Measurements from ENCODE around the gene C19orf47. TPM values are rescaled to one million over a fixed set of nuclear protein-coding genes. Genes with fewer than 3 reads are reported as not detected.

Gene C19orf47
- total RNA-seq, 1 donor from 2014 or later = 10.4 TPM

DNA sequence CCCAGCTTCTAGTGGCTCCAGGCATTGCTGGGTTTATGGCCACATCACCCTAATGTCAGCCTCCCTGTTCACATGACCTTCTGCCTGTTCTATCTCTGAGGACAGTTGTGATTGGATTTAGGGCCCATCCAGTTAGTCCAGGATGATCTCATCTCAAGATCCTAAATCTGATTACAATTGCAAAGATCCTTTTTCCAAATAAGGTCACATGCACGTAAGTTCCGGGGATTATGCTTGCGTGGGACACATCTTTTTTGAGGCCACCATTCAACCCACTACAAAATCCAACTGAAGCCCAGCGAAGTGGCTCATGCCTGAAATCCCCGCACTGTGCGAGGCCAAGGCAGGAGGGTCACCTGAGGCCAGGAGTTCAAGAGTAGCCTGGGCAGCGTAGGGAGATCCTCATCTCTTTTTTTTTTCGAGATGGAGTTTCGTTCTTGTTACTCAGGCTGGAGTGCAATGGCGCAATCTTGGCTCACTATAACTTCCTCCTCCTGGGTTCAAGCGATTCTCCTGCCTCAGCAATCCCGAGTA is 12.6 kb upstream of the C19orf47 start:
- no peak overlapping the region for H3K4me3 ChIP-seq (ENCODE audit: low read depth, low read length)
- no peak for DNase-seq (ENCODE audit: low read depth)
- TF ChIP-seq, protein P1, sequence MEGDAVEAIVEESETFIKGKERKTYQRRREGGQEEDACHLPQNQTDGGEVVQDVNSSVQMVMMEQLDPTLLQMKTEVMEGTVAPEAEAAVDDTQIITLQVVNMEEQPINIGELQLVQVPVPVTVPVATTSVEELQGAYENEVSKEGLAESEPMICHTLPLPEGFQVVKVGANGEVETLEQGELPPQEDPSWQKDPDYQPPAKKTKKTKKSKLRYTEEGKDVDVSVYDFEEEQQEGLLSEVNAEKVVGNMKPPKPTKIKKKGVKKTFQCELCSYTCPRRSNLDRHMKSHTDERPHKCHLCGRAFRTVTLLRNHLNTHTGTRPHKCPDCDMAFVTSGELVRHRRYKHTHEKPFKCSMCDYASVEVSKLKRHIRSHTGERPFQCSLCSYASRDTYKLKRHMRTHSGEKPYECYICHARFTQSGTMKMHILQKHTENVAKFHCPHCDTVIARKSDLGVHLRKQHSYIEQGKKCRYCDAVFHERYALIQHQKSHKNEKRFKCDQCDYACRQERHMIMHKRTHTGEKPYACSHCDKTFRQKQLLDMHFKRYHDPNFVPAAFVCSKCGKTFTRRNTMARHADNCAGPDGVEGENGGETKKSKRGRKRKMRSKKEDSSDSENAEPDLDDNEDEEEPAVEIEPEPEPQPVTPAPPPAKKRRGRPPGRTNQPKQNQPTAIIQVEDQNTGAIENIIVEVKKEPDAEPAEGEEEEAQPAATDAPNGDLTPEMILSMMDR (IDR thresholded peaks at IDR 0.05; ENCODE audit: insufficient read depth, low read length, poor library complexity, severe bottlenecking) = no peak
- H3K36me3 ChIP-seq (ENCODE audit: control insufficient read depth, insufficient read depth, low read length) = peaks cover 1% of the 10 kb centered on the region
- H3K27me3 ChIP-seq (ENCODE audit: control insufficient read depth, insufficient read depth, low read length) = no peaks in the 10 kb centered on the region

DNA sequence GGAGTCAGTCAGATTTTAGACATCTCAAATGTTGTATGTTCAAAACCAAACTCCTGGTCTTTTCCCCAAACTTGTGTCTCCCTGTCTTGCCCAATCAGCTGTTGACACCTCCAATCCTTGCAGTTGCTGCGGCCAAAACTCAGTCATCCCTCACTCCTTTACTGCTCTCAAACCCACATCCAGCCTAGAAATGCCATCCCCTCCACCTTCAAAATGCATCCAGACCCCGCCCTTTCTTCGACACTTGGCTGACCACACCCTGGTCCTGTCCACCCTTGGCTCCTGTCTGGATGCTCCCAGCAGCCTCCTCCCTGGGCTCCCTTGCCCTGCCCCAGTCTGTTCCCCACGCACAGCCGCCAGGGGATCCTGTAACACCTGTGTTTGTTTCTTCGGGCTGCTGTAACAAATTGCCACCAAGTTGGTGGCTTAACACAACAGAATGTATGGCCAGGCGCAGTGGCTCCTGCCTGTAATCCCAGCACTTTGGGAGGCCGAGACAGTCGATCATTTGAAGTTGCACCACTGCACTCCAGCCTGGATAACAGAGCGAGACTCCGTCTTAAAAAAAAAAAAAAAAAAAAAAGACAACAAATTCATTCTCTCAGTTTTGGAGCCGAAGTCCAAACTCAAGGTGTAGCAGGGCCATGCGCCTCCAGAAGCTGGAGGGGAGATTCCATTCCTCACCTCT is 12.0 kb upstream of the C19orf47 start:
- TF ChIP-seq, protein P1 (IDR thresholded peaks at IDR 0.05; ENCODE audit: insufficient read depth, low read length, poor library complexity, severe bottlenecking) = no peak
- H3K4me3 ChIP-seq (ENCODE audit: low read depth, low read length) = no peak overlapping the region
- DNase-seq (ENCODE audit: low read depth) = no peak

DNA sequence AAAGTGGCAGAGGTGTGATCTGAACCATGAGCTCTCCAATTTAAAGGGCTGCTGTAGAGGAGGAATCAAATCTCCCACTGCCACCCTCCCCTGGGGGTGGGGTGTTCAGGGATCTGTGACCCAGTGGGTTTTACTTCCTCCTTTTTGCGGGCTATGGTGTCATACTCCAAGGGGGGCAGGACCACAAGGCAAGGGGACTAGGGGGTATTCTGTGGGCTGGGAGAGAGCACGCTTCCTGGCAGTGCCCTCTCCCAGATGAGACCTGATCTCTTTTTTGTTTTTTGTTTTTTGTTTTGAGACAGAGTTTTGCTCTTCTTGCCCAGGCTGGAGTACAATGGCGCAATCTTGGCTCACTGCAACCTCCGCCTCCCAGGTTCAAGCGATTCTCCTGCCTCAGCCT is 10.6 kb upstream of the C19orf47 start:
- H3K36me3 ChIP-seq (ENCODE audit: control insufficient read depth, insufficient read depth, low read length) = peaks cover 1% of the 10 kb centered on the region
- TF ChIP-seq, protein P1 (IDR thresholded peaks at IDR 0.05; ENCODE audit: insufficient read depth, low read length, poor library complexity, severe bottlenecking) = no peak
- no peak overlapping the region for H3K4me3 ChIP-seq (ENCODE audit: low read depth, low read length)
- H3K27me3 ChIP-seq (ENCODE audit: control insufficient read depth, insufficient read depth, low read length) = no peaks in the 10 kb centered on the region
- DNase-seq (ENCODE audit: low read depth) = no peak

More for the DNA sequence above, 12.0 kb upstream of the C19orf47 start:
- H3K36me3 ChIP-seq (ENCODE audit: control insufficient read depth, insufficient read depth, low read length) = peaks cover 1% of the 10 kb centered on the region
- H3K27me3 ChIP-seq (ENCODE audit: control insufficient read depth, insufficient read depth, low read length) = no peaks in the 10 kb centered on the region

DNA sequence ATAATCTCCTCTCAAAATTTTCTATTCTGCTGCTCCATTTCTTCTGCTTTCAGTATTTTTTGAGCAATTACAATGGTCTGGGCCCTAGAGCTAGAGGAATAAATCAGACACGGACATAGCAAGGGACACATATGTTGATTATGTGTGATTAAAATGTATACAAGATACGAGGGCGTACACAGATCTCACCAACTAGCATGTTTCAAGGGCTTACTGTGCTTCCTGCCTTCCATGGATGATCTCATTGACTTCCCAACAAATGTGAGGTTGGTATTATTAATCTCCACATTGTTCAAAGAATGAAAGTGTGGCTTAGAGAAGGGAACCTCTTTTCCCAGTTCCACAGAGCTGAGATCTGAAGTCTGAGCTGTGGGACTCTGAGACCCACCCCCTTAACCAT is 9.4 kb upstream of the C19orf47 start:
- DNase-seq (ENCODE audit: low read depth) = no peak
- TF ChIP-seq, protein P1 (IDR thresholded peaks at IDR 0.05; ENCODE audit: insufficient read depth, low read length, poor library complexity, severe bottlenecking) = no peak
- peaks cover 1% of the 10 kb centered on the region for H3K36me3 ChIP-seq (ENCODE audit: control insufficient read depth, insufficient read depth, low read length)
- H3K4me3 ChIP-seq (ENCODE audit: low read depth, low read length) = no peak overlapping the region
- no peaks in the 10 kb centered on the region for H3K27me3 ChIP-seq (ENCODE audit: control insufficient read depth, insufficient read depth, low read length)

DNA sequence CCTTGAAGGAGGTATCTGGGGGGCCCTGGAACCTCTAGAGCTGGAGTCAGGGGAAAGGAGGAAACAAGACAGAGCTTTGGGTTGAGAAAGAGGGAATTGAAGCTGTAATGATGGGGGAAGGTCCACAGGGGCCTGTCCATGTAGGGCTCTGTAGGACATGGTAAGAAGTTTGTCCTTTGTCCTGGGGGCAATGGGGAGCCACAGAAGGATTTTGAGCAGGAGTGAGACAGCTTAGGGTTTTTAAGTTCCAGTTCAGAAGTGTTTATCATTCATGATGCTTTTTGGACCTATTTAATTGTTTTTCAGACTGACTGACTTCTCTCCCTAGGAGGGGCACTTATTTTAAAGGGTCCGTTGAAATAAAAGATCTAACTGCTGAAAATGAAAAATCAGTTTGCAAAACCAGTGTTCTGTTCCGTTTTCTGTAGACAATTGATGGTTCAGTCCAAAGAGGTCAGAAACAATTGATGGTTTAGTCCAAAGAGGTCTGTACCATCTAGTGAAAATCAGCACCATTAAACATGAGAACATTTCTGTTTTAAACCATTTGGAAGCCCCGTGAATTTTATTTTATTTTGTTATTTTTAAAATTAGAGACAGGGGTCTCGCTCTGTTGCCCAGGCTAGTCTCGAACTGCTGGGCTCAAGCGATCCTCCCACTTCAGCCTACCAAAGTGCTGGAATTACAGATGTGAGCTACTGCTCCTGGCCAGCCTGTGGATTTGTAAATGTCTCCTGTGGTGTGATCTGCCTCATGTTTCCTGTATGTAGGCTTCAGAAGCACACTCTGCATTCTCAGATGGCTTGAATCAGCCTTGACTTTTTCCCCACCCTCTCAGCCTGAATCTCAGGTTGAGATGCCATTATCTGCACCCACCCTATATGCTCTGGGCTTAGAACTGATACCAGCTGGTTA is 8.7 kb upstream of the C19orf47 start:
- Histone ChIP-seq H3K27me3 (ENCODE audit: control insufficient read depth, insufficient read depth, low read length) (no peaks in the 10 kb centered on the region), H3K4me3 (ENCODE audit: low read depth, low read length) (no peak overlapping the region), H3K36me3 (ENCODE audit: control insufficient read depth, insufficient read depth, low read length) (no peaks in the 10 kb centered on the region)
- no peak for DNase-seq (ENCODE audit: low read depth)
- TF ChIP-seq, protein P1 (IDR thresholded peaks at IDR 0.05; ENCODE audit: insufficient read depth, low read length, poor library complexity, severe bottlenecking) = no peak
